Natural killer cell (primary cell): ENCODE data around the gene AMT. TPM values are rescaled to one million over a fixed set of nuclear protein-coding genes. Genes with fewer than 3 reads are reported as not detected.

Experiments
- ATAC-seq, 3 donors: fragments of 150-1000 bp in 2 of 3; fragments of 200-7000 bp in 1 of 3; cut with Tn5 transposase; 1 replicate in 1 of 3; 2 replicates in 2 of 3; pipeline ENCODE4 v1.10.0; 2021; ENCODE audit warnings: mild to moderate bottlenecking in 2 of 3, moderate library complexity in 2 of 3
- DNase-seq, 2 donors: peaks; one replicate each; pipeline versions ENCODE4 v3.0.0 to v3.0.0-alpha.2; 2013 to 2021; ENCODE audit warnings: mixed read lengths in 1 of 2
- H3K27ac ChIP-seq: one replicate; pipeline ENCODE4 v1.5.1; 2013; ENCODE audit warnings: mild to moderate bottlenecking, low read length
- H3K27me3 ChIP-seq: one replicate; pipeline ENCODE4 v1.6.1; 2013; ENCODE audit warnings: low read length; ENCODE audit not compliant: control insufficient read depth, insufficient read depth
- H3K36me3 ChIP-seq: one replicate; pipeline ENCODE4 v1.6.1; 2013; ENCODE audit warnings: low read length; ENCODE audit not compliant: control insufficient read depth, insufficient read depth
- H3K4me1 ChIP-seq: one replicate; pipeline ENCODE4 v1.6.1; 2013; ENCODE audit warnings: low read length; ENCODE audit not compliant: control insufficient read depth, insufficient read depth
- H3K4me3 ChIP-seq: one replicate; pipeline ENCODE4 v1.5.1; 2013; ENCODE audit warnings: low read length
- H3K9me3 ChIP-seq: one replicate; pipeline ENCODE4 v1.6.1; 2013; ENCODE audit warnings: low read length; ENCODE audit not compliant: control insufficient read depth, insufficient read depth
- H3K27ac Mint-ChIP-seq, 2 donors: one replicate each; pipeline ENCODE4 v1.8.0; 2022; ENCODE audit warnings: mild to moderate bottlenecking in 2 of 2, mixed read lengths in 2 of 2, moderate library complexity in 1 of 2
- H3K27me3 Mint-ChIP-seq, 2 donors: one replicate each; pipeline ENCODE4 v1.8.0; 2022; ENCODE audit warnings: low read depth in 2 of 2, mixed read lengths in 2 of 2
- H3K36me3 Mint-ChIP-seq: one replicate; pipeline ENCODE4 v1.8.0; 2022; ENCODE audit warnings: mixed read lengths
- H3K4me1 Mint-ChIP-seq, 2 donors: one replicate each; pipeline ENCODE4 v1.8.0; 2022; ENCODE audit warnings: mixed read lengths in 2 of 2
- H3K4me3 Mint-ChIP-seq: one replicate; pipeline ENCODE4 v1.8.0; 2022; ENCODE audit warnings: mild to moderate bottlenecking, moderate library complexity, mixed read lengths
- H3K9me3 Mint-ChIP-seq, 2 donors: one replicate each; pipeline ENCODE4 v1.8.0; 2022; ENCODE audit warnings: mixed read lengths in 2 of 2
- WGBS: methylation state at CpG from one replicate; pipeline ENCODE4 v1.1.7; 2013; ENCODE audit warnings: missing lambda C conversion rate; ENCODE audit not compliant: insufficient coverage; 5-methylcytosine and 5-hydroxymethylcytosine counted together
- intact Hi-C: fragments of 100-400 bp; cut with micrococcal nuclease; formaldehyde crosslinking; loops from one replicate; pipeline ENCODE4 v1.14.2; 2022
- total RNA-seq, 4 donors: library from RNA; stranded (reverse); fragments of 120-200 nt in 1 of 4; gene quantifications; one replicate each; pipeline versions ENCODE4 v1.2.3 to v1.2.4, GENCODE V29; 2013 to 2022
- TF ChIP-seq, protein P1 (sequence below): fragments of 200-600 bp; IDR thresholded peaks from one replicate; pipeline ENCODE4 v1.8.0; 2022; ENCODE audit warnings: antibody characterized with exemption

The AMT gene
- total RNA-seq, 3 donors from 2014 or later (not counting 1 experiment from before 2014, with no cell fraction given), result 13.4 to 14.2 (median 14.0) TPM

DNA sequence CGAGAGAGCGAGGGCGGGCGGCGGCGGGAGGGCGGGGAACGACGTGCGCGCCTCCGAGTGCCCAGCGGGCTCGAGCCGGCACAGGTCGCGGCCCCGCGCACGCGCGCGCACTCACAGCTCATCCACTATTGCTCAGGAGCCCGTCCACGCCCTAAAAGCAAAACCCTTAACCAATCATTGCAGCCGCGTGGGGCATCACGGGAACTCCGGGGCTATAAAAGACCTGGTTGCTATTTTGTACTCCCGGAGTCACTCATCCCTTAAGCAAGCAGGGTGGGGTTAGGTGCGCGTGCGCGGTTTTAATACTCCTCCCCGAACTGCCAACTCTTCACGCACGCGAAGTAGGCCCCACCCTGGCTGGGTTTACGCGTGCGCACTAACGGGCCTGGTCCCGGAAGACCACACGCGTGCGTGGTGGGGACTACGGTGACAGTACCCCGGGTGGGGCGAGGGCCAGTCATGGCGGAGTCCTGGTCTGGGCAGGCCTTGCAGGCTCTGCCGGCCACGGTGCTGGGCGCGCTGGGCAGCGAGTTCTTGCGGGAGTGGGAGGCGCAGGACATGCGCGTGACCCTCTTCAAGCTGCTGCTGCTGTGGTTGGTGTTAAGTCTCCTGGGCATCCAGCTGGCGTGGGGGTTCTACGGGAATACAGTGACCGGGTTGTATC is 10.2 kb downstream of the AMT start, which contains the start of the genes RHOA and TCTA:
TSS of gene RHOA (minus strand) at position 9 of the 664 bp plus-strand sequence. CDS start 36,387 bp downstream, outside the sequence.
TSS of gene TCTA (plus strand) at position 456 of the 664 bp plus-strand sequence. CDS start at position 460, 4 bp downstream.
- Mint-ChIP-seq H3K27me3 (no peaks in the 10 kb centered on the region), H3K4me3 (peak within 1 kb of the TSS; percentile 91), H3K36me3 (no peaks in the 10 kb centered on the region), H3K9me3 (no peaks in the 10 kb centered on the region), H3K27ac (peak within 1 kb of the TSS; percentile 97 to 99), H3K4me1 (peaks cover 66 to 70% of the 10 kb centered on the region in 2 donors)
- TF ChIP-seq, protein P1, sequence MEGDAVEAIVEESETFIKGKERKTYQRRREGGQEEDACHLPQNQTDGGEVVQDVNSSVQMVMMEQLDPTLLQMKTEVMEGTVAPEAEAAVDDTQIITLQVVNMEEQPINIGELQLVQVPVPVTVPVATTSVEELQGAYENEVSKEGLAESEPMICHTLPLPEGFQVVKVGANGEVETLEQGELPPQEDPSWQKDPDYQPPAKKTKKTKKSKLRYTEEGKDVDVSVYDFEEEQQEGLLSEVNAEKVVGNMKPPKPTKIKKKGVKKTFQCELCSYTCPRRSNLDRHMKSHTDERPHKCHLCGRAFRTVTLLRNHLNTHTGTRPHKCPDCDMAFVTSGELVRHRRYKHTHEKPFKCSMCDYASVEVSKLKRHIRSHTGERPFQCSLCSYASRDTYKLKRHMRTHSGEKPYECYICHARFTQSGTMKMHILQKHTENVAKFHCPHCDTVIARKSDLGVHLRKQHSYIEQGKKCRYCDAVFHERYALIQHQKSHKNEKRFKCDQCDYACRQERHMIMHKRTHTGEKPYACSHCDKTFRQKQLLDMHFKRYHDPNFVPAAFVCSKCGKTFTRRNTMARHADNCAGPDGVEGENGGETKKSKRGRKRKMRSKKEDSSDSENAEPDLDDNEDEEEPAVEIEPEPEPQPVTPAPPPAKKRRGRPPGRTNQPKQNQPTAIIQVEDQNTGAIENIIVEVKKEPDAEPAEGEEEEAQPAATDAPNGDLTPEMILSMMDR, result no peak
- Histone ChIP-seq H3K27ac (peak within 1 kb of the TSS; percentile 90), H3K27me3 (no peaks in the 10 kb centered on the region), H3K4me3 (peak within 1 kb of the TSS; percentile 77), H3K9me3 (no peaks in the 10 kb centered on the region), H3K36me3 (peaks cover 6% of the 10 kb centered on the region), H3K4me1 (peaks cover 68% of the 10 kb centered on the region)
- ATAC-seq, result peak; percentile 79 to 91 (median 84)
- DNase-seq, result peak; percentile 98 to 100
- intact Hi-C loops, result loop anchor here (1.0 to 2.0 kb wide), 3 partner anchors 17 to 317 kb away; partner anchors contain the start of genes NICN1, QRICH1 and USP4
- WGBS, result 0% methylated on average over 62 of the region's 62 CpGs

DNA sequence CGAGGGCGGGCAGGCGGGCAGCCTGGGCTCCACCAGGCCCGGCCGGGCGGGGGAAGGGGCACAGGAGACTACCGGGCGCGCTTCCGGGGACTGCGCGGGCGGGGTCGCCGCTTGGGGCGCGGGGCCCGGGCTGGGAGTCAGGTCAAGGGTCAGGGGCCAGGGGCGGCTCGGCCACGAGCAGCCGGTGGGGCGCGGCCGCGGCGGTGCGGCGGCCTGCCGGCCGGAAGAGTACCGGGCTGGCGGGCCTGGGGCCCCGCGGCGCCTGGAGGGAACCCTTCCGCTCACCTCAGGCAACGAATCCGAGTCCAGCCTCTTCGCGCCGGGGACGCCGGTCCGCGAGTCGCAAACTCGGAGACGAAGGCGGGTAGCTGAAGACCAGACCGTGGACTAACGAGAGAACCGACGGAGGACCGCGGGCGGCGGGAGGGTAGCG is 10.7 kb downstream of the AMT start:
- Histone ChIP-seq H3K4me1 (peaks cover 68% of the 10 kb centered on the region), H3K27me3 (no peaks in the 10 kb centered on the region), H3K27ac (peak overlapping the region; percentile 89), H3K36me3 (peaks cover 6% of the 10 kb centered on the region), H3K9me3 (no peaks in the 10 kb centered on the region), H3K4me3 (peak overlapping the region; percentile 66)
- Mint-ChIP-seq H3K36me3 (no peaks in the 10 kb centered on the region), H3K9me3 (no peaks in the 10 kb centered on the region), H3K27me3 (no peaks in the 10 kb centered on the region), H3K4me3 (peak overlapping the region; percentile 91), H3K27ac (peak overlapping the region; percentile 97 to 99), H3K4me1 (peaks cover 66 to 70% of the 10 kb centered on the region in 2 donors)
- intact Hi-C loops, result no loop called here
- ATAC-seq, result peak; percentile 11 to 31 (median 17)
- TF ChIP-seq, protein P1, result no peak
- peak; percentile 66 to 71 for DNase-seq
- under 1% methylated on average over 59 of the region's 59 CpGs for WGBS

DNA sequence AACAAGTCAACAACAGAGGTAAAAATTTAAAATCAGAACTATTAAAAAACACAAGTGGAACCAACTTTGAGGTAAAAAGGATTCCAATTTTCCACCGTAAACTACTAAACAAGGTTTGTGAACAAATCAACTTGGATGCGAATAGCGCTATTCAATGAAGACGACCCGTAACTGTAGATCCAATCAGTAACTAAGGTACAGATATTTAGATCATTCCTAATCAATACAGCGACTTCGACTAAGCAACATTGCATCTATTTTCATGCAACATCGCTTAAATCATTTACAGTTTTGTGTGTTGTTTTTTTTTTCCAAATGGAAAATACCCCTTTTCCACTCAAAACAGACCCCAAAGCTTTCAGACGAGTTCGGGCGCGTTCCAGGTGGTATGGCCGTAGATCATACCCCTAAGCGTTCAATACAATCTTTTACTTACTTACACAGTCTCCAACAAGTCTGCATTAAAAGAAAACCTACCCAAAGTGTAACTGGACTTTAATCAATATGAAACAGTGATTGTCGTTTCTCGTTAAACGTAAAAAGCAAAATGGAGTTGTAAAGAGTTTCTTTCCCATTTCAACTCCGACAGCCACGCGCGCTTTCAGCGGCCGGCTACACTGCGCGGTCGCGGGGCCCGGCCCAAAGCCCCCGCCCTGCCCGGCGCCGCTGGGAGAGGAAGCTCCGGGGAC is 11.3 kb downstream of the AMT start:
- ATAC-seq (no peak), DNase-seq (no peak)
- peak overlapping the region; percentile 97 to 99 for H3K27ac Mint-ChIP-seq
- under 1% methylated on average over 31 of the region's 33 CpGs for WGBS
- Histone ChIP-seq H3K4me1 (peaks cover 67% of the 10 kb centered on the region), H3K9me3 (no peaks in the 10 kb centered on the region), H3K4me3 (peak overlapping the region; percentile 59), H3K27me3 (no peaks in the 10 kb centered on the region), H3K36me3 (peaks cover 6% of the 10 kb centered on the region), H3K27ac (peak overlapping the region; percentile 89)
- H3K27me3 Mint-ChIP-seq, result no peaks in the 10 kb centered on the region
- no peaks in the 10 kb centered on the region for H3K36me3 Mint-ChIP-seq
- intact Hi-C loops, result no loop called here
- peak overlapping the region; percentile 91 for H3K4me3 Mint-ChIP-seq
- TF ChIP-seq, protein P1, result no peak
- H3K9me3 Mint-ChIP-seq, result no peaks in the 10 kb centered on the region
- H3K4me1 Mint-ChIP-seq, result peaks cover 66 to 70% of the 10 kb centered on the region in 2 donors
